Stimulated activated naive CD8-positive, alpha-beta T cell treated with anti-CD3 and anti-CD28 coated beads, Interleukin-15, Interleukin-2, amounts not matched to agents 100 ng/mL and 50 ng/mL, for 24 hours (primary cell): ENCODE results near the gene WWC2.

Experiments
- H3K27ac Mint-ChIP-seq: one replicate; pipeline ENCODE4 v1.8.0; 2021; ENCODE audit warnings: mild to moderate bottlenecking, mixed read lengths
- H3K27me3 Mint-ChIP-seq: one replicate; pipeline ENCODE4 v1.8.0; 2021; ENCODE audit warnings: mixed read lengths
- H3K36me3 Mint-ChIP-seq: one replicate; pipeline ENCODE4 v1.8.0; 2021; ENCODE audit warnings: low read depth, mixed read lengths
- H3K4me1 Mint-ChIP-seq: one replicate; pipeline ENCODE4 v1.8.0; 2021; ENCODE audit warnings: low read depth, mixed read lengths
- H3K4me3 Mint-ChIP-seq: one replicate; pipeline ENCODE4 v1.8.0; 2021; ENCODE audit warnings: mild to moderate bottlenecking, mixed read lengths
- H3K9me3 Mint-ChIP-seq: one replicate; pipeline ENCODE4 v1.8.0; 2021; ENCODE audit warnings: mixed read lengths

Gene WWC2

DNA sequence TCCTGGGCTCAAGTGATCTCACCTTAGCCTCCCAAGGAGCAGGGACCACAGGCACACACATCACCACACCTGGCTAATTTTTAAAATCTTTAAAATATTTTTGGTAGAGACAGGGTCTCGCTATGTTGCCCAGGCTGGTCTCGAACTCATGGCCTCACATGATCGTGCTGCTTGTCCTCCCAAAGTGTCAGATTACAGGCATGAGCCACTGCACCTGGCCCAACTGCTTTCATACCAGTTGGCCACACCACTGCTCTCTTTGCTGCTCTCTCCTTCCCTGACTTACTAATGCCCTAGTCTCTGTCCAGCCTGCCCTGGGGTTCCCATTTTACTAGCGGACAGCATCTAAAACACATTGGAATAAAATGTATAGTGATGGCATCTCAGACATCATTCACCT lies 153.9 kb downstream of the WWC2 start:
- no peak overlapping the region for H3K27ac Mint-ChIP-seq
- no peaks in the 10 kb centered on the region for H3K36me3 Mint-ChIP-seq
- no peaks in the 10 kb centered on the region for H3K4me1 Mint-ChIP-seq
- no peaks in the 10 kb centered on the region for H3K9me3 Mint-ChIP-seq
- no peaks in the 10 kb centered on the region for H3K27me3 Mint-ChIP-seq
- no peak overlapping the region for H3K4me3 Mint-ChIP-seq

DNA sequence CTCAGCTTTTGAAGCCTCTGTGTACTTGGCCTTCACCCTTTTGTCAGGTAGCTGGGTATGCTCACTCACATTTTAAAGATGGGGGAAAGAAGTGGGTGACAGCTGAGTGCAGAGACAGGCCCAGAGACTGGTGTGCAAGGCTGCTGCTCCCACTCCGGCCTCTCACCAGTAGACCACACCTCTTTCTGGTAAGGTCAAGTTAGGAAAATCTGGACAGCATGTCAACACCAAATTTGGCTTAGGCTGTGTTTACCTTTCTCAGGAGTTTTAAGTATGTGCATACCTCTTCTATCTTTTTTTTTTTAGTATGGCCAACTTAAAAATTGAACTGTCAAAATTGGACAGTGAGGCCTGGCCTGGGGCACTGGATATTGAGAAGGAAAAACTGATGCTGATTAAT lies 154.4 kb downstream of the WWC2 start:
- H3K9me3 Mint-ChIP-seq: no peaks in the 10 kb centered on the region
- H3K27ac Mint-ChIP-seq: no peak overlapping the region
- H3K27me3 Mint-ChIP-seq: no peaks in the 10 kb centered on the region
- no peaks in the 10 kb centered on the region for H3K4me1 Mint-ChIP-seq
- no peaks in the 10 kb centered on the region for H3K36me3 Mint-ChIP-seq
- H3K4me3 Mint-ChIP-seq: no peak overlapping the region

DNA sequence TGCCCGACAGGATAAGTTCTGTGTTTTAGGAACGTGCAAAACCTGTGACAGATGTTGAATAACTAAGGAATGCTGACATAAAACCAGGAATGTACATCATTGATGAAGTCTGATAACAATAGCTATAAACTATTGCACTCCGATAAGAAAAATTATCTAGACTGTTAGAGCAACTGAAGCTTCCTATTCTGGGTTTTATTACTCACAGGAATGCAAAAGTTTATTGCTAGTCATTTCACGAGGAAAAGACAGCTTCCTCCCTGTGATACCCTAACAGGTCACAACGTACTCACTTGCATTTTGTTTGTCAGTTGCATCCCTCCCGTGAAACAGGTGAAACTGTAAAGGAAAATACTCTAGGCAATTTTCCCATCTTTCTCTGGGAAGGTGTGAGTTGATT lies 155.1 kb downstream of the WWC2 start:
- H3K4me1 Mint-ChIP-seq: no peaks in the 10 kb centered on the region
- H3K27ac Mint-ChIP-seq: no peak overlapping the region
- no peaks in the 10 kb centered on the region for H3K36me3 Mint-ChIP-seq
- no peaks in the 10 kb centered on the region for H3K27me3 Mint-ChIP-seq
- H3K9me3 Mint-ChIP-seq: no peaks in the 10 kb centered on the region
- no peak overlapping the region for H3K4me3 Mint-ChIP-seq

DNA sequence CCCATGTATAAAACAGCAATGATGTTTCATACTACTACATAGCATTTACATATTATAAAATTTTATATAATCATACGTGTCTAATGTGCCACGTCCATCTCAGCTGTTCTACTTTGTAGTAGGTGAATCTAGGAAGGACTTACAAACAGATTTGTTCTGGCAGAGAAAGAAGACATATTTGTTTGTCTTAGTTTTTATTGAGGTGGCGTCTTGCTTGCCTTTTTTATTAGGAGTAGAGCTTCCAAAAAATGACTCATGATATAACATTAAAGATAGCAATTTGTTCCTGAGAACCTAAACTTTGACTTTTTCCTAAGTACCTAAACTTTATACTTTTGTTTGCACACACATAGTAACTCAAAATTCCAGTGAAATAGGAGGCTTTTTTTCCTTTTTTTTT lies 156.4 kb downstream of the WWC2 start:
- Mint-ChIP-seq H3K4me1 (no peaks in the 10 kb centered on the region), H3K27me3 (no peaks in the 10 kb centered on the region), H3K27ac (no peak overlapping the region), H3K36me3 (no peaks in the 10 kb centered on the region), H3K9me3 (no peaks in the 10 kb centered on the region), H3K4me3 (no peak overlapping the region)

DNA sequence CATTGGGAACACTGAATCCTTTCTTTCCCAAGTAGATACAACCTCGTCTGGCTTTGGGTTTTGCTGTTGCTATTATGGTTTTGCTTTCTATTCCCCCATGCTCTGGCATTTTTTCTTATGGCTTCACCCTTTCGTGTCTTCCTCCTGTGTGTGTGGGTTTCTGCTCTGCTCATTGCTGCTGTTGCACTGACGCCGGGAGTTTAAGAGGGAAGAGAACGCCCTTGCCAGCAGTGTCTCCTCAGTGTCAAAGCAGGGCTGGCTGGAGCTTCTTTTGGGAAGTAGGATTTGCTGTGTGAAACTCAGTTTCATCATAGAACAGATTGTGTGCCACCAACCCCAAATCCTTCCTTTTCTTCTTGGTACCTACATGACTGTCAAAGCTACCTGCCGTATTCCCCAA lies 157.3 kb downstream of the WWC2 start:
- Mint-ChIP-seq H3K27me3 (no peaks in the 10 kb centered on the region), H3K9me3 (no peaks in the 10 kb centered on the region), H3K4me3 (no peak overlapping the region), H3K4me1 (no peaks in the 10 kb centered on the region), H3K27ac (no peak overlapping the region), H3K36me3 (no peaks in the 10 kb centered on the region)

DNA sequence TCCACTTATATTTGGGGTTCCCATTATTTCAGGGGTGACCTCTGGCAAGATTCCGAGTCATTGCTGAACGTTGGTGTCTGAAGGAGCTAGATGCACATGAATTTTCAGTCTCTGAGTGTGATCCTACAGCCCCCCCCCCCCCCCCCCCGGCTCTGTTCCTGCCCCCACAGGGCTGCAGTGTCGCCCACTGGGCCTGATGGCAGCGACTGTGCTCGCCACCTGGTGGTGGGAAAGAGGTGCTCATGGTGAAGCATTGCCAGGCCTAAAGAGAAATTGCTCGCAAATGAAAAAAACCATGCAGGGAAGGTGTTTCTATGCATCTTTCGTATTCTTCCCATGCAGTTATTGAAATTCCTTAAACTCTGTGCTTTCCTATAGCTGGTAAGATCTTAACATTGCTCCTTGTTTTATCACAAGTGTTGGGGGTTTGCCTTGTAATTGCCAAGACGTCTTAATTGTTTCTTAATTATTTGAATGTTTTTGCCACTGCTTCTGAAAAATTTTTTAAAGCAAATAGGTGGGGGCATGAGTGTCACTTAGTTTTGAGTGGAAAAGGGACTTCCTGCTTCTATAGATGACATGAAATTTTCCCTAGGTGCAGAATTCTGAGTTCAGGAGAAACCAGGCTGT lies 157.8 kb downstream of the WWC2 start:
- Mint-ChIP-seq H3K27me3 (no peaks in the 10 kb centered on the region), H3K27ac (no peak overlapping the region), H3K4me3 (no peak overlapping the region), H3K9me3 (no peaks in the 10 kb centered on the region), H3K4me1 (no peaks in the 10 kb centered on the region), H3K36me3 (no peaks in the 10 kb centered on the region)

DNA sequence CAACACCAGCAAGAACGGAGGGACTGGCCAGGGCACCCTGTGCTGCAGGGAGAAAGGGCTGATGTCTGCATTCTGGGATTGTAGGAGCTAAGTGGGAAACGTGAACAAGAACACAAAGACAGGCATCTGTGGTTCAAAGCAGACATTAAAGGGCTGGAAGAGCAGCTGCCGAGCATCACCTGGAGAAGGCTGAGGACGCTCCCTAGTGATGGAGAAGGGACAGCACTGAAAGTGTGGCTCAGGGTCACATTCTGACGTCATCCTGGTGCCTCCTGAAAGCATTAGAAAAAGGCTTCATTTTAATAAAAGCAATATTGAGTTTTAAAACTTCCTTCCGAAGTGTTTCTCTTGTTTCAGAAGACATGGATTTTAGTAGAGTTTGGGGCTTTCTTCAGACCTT lies 158.8 kb downstream of the WWC2 start:
- H3K27me3 Mint-ChIP-seq: no peaks in the 10 kb centered on the region
- H3K4me3 Mint-ChIP-seq: no peak overlapping the region
- no peak overlapping the region for H3K27ac Mint-ChIP-seq
- peaks cover 6% of the 10 kb centered on the region for H3K4me1 Mint-ChIP-seq
- H3K36me3 Mint-ChIP-seq: no peaks in the 10 kb centered on the region
- H3K9me3 Mint-ChIP-seq: no peaks in the 10 kb centered on the region

DNA sequence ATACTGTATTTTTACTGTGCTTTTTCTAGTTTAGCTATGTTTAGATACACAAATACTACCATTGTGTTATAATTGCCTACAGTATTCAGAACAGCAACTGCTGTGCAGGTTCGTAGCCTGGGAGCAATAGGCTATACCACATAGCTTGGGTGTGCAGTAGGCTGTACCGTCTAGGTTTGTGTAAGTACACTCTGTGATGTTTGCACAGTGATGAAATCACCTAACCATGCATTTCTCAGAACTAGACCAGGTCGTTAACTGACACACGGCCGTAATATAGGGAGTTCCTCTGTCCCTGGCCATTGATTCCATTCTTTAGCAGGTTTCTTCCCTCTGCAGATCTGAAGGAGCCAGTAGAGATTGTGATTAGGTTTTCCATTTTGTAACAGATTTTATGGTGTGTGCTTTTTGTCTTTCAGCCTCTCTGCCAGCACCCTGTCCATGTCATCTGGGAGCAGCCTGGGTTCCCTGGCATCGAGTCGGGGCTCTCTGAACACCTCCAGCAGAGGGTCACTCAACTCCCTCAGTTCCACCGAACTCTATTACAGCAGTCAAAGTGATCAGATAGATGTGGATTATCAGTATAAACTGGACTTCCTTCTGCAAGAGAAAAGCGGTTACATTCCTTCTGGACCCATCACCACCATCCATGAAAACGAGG lies 161.6 kb downstream of the WWC2 start:
- Mint-ChIP-seq H3K27me3 (no peaks in the 10 kb centered on the region), H3K36me3 (no peaks in the 10 kb centered on the region), H3K4me1 (peaks cover 6% of the 10 kb centered on the region), H3K9me3 (no peaks in the 10 kb centered on the region), H3K27ac (no peak overlapping the region), H3K4me3 (no peak overlapping the region)

DNA sequence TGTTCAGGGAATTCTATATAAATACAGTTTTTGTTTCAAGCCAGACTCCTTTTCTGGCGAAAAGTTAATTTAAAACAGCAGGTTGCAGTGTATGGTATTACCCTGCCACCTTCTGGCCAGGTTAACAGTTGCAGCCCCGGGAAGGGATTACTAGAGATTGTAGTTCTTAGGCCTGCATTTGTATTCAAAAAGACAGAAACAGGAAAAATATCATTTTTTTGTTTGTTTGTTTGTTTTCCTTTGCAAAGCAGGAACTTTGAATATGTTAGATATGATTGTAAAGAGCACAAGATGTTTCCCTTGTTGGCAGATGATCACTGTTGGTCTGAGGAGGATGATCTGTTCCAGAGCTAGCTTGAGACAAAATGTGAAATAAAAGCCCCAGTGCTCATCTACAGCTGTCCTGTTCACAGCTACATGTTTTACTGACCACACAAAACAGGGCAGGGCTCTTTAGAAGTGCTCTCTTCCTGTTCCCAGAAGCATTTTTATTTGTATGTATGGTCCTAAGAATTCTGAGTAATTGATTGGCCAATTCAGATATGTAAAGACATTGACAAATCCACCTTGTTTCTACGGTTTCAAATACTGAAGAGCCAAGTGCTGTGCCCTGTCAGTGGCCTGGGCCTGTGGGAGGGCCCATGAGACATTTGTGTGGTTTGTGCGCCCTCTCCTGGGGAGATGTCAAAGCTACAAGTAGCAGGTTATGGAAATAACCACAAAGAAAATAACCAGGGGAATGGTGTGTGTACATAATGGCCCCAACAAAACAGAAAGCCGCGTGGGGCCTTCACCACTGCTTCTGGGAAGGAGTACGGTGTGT lies 163.1 kb downstream of the WWC2 start:
- H3K4me1 Mint-ChIP-seq: peaks cover 6% of the 10 kb centered on the region
- no peak overlapping the region for H3K4me3 Mint-ChIP-seq
- H3K27me3 Mint-ChIP-seq: no peaks in the 10 kb centered on the region
- peak overlapping the region; percentile 51 for H3K27ac Mint-ChIP-seq
- H3K9me3 Mint-ChIP-seq: no peaks in the 10 kb centered on the region
- no peaks in the 10 kb centered on the region for H3K36me3 Mint-ChIP-seq

DNA sequence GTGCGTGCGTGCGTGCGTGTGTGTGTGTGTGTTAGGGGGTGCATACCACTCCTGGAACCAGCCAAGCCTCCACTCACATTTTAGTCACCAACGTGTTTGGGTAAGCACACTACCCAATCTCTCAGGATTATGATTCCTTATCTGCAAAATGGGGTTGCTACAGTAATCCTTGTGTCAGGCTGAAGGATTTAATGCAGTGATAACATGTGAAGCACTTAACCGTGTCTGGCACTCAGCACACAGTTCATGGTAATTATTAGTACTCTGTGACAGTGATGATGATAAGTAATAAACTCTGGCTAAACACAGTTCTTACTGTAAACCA lies 163.7 kb downstream of the WWC2 start:
- Mint-ChIP-seq H3K4me1 (peaks cover 6% of the 10 kb centered on the region), H3K9me3 (no peaks in the 10 kb centered on the region), H3K4me3 (no peak overlapping the region), H3K27ac (no peak overlapping the region), H3K36me3 (no peaks in the 10 kb centered on the region), H3K27me3 (no peaks in the 10 kb centered on the region)

DNA sequence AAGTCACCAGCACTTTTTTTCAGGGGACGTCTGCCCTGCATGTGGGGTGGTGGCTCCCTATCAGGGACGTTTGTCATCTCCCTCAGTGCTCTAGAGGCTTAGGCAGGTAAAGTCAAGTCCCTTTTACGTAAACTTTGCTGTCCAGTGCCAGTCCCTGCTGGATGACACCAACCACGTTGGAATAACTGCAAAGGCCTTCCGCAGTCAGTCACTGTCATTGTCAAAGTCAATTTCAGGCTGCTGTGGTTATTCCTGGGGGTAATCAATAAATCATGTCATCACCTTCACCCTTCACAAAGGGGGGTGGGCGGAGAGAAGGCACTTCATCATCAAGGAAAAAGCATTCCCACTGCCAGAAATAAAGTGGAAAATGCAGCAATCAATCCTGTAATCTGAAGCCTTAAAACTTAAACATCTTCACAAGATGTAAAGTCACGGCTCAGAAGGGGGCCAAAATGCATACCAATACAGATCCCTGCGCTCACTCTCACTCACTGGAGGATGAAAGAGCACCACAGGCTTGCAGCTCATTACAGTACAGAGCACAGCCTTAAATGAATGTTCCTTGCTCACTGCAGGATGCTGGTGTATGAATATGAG lies 164.8 kb downstream of the WWC2 start:
- H3K4me1 Mint-ChIP-seq: peaks cover 6% of the 10 kb centered on the region
- H3K9me3 Mint-ChIP-seq: no peaks in the 10 kb centered on the region
- H3K27ac Mint-ChIP-seq: no peak overlapping the region
- no peaks in the 10 kb centered on the region for H3K36me3 Mint-ChIP-seq
- no peak overlapping the region for H3K4me3 Mint-ChIP-seq
- H3K27me3 Mint-ChIP-seq: no peaks in the 10 kb centered on the region

DNA sequence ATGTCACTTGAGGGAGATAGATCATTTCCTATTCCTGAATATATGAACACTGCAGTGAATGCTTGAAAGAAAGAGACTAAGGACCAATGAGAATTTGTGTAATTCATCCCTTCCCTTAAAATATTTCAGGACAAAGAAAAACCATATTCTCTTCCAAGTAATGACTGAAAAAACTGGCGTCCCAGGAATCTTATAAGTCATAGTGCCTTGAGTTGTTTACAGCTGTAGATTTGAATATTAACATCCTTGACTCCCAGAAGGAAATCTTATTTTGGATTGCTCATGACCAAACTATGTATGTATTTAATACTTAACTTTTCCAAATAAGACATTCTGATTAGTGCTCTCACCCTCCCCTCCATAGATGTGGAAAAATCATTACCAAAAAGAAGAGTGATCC lies 165.6 kb downstream of the WWC2 start:
- Mint-ChIP-seq H3K27ac (no peak overlapping the region), H3K27me3 (no peaks in the 10 kb centered on the region), H3K4me1 (peaks cover 6% of the 10 kb centered on the region), H3K36me3 (no peaks in the 10 kb centered on the region), H3K4me3 (no peak overlapping the region), H3K9me3 (no peaks in the 10 kb centered on the region)

DNA sequence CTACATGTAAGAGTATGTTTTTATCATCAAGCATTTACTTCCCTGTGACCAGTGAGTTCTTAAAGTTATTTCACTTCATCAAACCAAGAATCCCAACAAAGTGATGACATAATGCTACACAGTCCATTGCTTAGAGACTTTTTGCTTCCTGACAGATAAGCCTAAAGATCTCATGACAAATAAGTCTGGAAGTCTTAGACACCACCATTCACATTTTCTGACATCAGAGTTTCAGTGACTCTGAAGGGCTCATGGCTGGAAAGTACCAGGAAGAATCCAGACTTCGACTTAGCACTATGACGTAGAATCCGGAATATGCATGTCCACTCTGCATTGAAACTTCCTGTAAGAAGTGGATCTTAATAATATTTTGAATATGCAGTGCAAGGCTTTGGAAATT lies 167.3 kb downstream of the WWC2 start:
- no peaks in the 10 kb centered on the region for H3K36me3 Mint-ChIP-seq
- H3K4me3 Mint-ChIP-seq: no peak overlapping the region
- H3K27ac Mint-ChIP-seq: no peak overlapping the region
- no peaks in the 10 kb centered on the region for H3K9me3 Mint-ChIP-seq
- H3K4me1 Mint-ChIP-seq: peaks cover 6% of the 10 kb centered on the region
- no peaks in the 10 kb centered on the region for H3K27me3 Mint-ChIP-seq

DNA sequence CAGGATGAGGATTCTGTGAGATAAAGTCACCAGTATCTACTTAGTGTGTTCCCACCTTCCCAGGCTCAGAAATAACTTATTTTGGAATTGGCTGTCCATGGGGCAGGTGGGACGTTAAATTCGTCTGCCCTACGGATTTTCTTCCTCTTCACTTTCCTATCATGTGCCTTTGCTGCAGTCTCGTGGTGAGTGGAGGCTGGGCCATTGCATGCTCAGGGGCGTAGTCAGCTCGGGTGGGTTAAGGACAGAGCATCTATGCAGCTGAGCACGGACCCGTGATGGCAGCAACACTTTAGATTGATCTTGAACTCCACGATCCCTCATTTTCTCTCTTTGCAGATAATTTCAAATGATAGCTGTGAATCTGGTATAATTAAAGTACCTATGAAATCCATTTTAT lies 169.5 kb downstream of the WWC2 start:
- Mint-ChIP-seq H3K4me1 (no peaks in the 10 kb centered on the region), H3K27me3 (no peaks in the 10 kb centered on the region), H3K36me3 (no peaks in the 10 kb centered on the region), H3K4me3 (no peak overlapping the region), H3K27ac (no peak overlapping the region), H3K9me3 (no peaks in the 10 kb centered on the region)

DNA sequence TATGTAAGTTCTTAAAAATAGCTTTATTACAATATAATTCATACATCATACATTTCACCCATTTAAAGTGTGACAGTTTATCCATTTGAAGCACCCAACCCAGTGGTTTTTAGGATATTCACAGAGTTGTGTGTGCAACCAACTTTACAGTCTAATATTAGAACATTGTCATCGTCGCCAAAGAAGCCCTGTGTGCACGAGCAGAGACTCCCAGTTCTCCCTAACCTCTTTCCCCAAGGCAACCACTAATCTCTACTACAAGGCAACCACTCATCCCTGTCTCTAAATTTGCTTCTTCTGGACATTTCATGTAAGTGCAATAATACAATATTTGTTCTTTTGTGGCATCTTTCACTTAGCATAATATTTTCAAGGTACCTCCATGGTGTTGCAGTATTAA lies 173.3 kb downstream of the WWC2 start:
- Mint-ChIP-seq H3K27ac (no peak overlapping the region), H3K4me3 (no peak overlapping the region), H3K4me1 (no peaks in the 10 kb centered on the region), H3K27me3 (no peaks in the 10 kb centered on the region), H3K9me3 (peaks cover 19% of the 10 kb centered on the region), H3K36me3 (peaks cover 13% of the 10 kb centered on the region)
